HepG2 (cell line): ENCODE measurements around the gene RBBP8.

Experiments
- GLI4 ChIP-seq: sonication (generic); formaldehyde crosslinking; IDR thresholded peaks from 2 replicates; pipeline ENCODE4 v1.5.1; 2020; ENCODE audit warnings: missing genetic modification reagents, mild to moderate bottlenecking, moderate library complexity, borderline replicate concordance
- POLR2AphosphoS5 ChIP-seq: IDR thresholded peaks from 2 replicates; pipeline ENCODE4 v1.6.1; 2012; ENCODE audit warnings: low read depth, low read length

GRCh38 chr18:23020555-23021294 is 87.6 kb downstream of the RBBP8 start:
- TF ChIP-seq POLR2AphosphoS5 = no peak
- no peak for TF ChIP-seq GLI4 (CRISPR knock-in tag)
